Stimulated activated CD8-positive, alpha-beta memory T cell treated with anti-CD3 and anti-CD28 coated beads, Interleukin-7, amount 100 ng/mL, for 24 hours (primary cell): ENCODE measurements around the gene MSH3.

Experiments
- DNase-seq: peaks from one replicate; pipeline ENCODE4 v3.0.0-alpha.2; 2020; ENCODE audit warnings: low read depth

Gene MSH3

DNA sequence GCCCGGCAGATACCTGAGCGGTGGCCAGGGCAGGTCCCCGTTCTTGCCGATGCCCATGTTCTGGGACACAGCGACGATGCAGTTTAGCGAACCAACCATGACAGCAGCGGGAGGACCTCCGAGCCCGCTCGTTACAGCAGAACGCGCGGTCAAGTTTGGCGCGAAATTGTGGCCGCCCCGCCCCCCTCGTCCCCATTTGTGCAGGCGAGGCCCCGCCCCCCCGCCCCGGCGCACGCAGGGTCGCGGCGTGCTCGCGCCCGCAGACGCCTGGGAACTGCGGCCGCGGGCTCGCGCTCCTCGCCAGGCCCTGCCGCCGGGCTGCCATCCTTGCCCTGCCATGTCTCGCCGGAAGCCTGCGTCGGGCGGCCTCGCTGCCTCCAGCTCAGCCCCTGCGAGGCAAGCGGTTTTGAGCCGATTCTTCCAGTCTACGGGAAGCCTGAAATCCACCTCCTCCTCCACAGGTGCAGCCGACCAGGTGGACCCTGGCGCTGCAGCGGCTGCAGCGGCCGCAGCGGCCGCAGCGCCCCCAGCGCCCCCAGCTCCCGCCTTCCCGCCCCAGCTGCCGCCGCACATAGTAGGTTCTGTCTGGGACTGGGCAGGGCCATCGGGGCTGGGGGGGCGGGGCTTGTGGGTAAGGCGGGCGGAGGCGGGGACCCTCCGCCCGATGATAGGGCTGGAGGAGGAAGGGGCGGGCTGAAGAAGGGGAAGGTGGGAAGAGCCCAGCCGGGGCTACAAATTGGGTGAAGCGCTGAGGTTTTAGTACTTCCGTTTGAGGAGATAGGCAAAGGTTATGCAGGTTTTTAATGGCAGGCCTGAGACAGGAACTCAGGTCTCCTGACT lies at the start of gene MSH3, which contains the start of gene DHFR:
MSH3 (plus strand) TSS at position 262 of the 840 bp plus-strand sequence; CDS start at position 338, 76 bp downstream.
DHFR (minus strand) TSS at position 593 of the 840 bp plus-strand sequence; CDS start at position 99, 494 bp downstream.
- peak; percentile 87 for DNase-seq

DNA sequence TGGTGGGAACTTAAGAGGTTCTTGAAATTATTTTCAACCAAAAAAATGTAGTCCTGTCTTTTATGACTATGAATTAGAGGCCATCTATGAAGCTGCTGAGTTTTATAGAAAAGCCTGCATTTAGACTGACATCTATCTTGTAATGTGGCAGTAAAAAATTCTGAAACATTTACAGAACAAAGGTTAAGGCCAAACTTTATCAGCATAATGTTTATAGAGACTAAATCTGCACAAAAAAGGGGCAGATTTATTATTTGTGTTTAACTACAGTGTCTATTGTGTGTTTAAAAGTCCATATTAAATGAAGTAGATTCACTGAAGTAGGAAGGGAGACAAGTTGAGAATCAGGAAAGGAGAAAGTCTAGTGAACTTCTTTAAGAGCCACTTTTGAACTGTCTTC lies 47.1 kb upstream of the MSH3 start:
- DNase-seq = no peak

DNA sequence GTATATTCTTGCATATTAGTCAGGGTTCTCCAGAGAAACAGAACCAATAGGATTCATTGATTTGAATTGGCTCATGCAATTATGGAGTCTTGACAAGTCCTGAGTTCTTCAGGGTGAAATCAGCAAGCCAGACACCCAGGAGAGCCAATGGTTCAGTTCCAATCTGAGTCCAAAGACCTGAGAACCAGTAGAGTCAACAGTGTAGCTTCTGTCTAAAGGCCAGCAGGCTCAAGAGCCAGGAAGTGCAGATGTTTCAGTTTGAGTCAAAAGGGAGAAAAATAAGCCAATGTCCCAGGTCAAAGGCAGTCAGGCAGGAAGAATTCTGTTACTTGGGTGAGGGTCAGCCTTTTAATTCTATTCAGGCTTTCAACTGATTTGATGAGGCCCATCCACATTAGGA lies 46.6 kb upstream of the MSH3 start:
- no peak for DNase-seq

DNA sequence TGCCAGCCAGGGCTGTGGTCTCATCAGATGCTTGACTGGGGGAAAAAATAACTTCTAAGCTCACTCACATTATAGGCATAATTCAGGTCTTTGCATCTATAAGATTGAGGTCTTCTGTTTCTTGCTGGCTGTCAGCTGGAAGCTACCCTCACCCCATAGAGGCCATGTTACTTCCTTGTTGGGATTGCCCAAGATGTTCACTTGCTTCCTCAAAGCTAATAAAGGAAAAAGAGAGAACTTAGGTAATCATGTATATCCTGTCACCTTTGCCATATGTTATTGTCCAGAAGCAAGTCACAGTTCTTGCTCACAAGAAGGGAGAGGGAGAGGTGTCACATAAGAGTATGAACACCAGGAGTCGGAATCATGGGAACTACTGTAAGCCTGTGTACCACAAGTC lies 45.7 kb upstream of the MSH3 start:
- no peak for DNase-seq

DNA sequence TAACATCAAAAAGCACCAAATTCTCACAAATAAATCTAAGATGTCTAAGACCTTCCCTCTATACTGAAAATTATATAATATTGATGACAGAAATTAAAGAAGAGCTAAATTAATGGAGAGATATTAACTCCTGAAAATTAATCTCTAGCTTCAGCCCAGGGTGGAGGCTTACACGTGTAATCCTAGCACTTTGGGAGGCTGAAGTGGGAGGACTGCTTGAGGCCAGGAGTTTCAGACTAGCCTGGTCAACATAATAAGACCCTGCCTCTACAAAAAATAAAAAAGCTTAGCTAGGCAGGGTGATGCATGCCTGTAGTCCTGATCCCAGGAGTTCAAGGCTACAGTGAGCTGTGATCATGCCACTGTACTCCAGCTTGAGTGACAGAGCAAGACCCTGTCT lies 44.8 kb upstream of the MSH3 start:
- DNase-seq = no peak

DNA sequence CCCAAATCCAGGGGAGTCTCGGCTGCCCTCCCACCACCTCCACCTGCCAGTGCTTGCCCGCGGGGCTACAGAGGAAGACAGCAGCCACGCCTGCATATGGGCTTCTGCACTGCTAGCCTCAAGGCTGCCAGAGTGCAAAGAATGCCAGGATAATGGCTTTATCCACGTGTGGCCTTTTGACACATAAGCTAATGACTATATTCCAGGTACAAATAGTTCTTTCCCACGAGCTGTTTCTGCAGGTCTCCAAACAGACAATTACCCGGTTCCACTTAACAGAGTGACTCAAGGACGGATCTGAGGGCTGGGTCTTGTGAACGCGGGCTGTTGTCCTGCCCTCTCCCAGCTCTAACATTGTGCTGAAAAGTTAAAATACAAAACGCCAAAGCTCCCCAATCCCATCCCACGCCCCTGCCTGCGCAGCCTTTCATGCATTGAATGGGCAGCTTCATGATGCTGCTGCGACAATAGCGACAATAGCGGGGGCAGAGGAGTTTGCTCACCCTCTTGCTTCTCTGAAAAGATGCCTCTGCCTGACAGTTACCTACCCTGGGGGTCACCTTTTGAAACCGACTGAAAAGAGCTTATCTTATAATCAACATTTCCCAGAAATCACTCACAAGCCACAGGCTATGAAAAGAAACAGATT lies 39.1 kb upstream of the MSH3 start:
- DNase-seq = no peak

DNA sequence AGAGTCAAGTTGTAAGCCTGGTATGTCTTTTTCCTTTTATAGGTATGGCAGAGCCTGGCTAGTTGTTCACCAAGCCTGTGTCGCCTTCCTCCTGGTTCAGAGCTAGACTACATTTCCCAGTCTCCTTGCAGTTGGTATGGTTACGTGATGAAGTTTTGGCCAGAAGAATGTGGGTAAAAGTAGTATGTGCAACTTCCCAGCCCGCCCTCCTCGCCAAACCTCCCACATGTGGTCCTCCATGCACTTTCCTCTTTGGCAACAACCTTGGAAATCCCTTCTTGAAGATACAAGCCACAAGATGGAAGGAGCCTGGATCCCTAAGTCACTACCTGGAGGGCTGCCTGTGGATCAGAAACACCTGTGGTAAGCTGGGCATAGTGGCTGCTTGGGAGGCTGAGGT lies 36.0 kb upstream of the MSH3 start:
- DNase-seq = no peak

DNA sequence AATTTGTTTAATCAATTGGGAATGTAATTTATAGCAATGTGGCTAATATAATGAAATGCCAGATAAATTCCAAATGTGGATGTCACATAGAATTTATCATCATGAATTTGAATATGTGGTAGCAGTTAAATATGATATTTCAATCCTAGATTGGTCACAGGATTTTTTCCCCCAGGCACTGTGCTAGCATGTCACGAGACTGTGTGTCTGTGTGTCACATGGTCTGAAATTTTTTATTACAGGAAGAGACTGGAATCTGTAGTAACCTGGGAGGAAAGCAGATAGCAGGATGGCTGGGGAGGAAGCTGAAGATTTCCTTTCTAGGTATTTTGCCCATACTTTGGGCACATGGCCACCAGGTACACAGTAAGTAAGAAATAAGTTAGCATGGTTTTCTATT lies 35.4 kb upstream of the MSH3 start:
- DNase-seq = no peak

DNA sequence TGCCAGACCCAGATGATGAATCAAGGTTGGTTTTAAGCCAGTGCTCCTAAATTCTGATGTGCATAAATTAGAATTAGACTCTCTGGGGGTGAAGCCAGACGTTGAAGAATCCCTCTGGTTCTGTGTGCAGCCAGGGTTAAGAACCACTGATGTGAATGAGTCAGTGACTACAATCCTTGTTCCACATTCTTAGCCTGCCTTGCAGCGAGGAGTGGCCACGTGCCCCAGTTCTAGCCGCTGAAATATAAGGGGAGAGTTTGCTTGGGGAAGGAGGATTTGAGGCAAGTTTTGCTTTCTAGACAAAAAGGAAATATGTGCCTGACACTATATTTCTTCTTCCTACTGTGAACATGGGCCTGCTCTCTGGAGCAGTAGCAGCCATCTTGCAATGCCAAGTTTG lies 34.2 kb upstream of the MSH3 start:
- DNase-seq = no peak

DNA sequence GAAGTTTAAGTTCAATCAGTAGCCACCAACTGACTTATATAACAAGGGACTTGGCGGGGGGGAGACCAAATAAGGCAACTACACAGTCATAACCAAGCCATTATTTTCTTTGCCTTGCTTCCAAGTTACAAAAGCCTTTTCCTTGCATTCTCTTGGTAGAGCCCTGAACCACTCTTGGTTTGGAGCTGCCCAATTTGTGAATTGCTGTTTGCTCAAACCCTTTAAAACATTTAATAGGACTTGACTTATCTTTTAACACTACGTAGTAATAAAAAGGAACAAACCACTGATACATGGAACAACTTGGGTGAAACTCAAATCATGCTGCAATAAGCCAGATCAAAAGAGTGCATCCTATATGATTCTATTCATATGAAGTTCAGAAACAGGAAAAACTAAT lies 31.7 kb upstream of the MSH3 start:
- DNase-seq = no peak

DNA sequence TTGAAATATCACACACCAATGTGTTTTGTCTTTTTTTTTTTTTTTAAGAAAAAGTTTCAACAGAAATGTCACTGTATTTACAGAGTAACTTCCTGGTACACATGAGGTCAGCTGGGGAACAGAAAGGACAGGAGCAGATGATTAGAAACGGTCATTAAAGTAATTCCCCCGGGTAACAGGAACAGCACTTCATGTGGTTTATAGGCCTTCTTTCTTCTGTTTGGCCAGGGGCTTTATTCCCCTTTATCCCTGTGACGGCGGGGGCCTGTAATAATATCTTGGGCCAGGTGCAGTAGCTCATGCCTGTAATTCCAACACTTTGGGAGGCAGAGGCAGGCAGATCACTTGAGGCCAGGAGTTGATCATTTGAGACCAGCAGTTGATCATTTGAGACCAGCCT lies 30.5 kb upstream of the MSH3 start:
- no peak for DNase-seq

DNA sequence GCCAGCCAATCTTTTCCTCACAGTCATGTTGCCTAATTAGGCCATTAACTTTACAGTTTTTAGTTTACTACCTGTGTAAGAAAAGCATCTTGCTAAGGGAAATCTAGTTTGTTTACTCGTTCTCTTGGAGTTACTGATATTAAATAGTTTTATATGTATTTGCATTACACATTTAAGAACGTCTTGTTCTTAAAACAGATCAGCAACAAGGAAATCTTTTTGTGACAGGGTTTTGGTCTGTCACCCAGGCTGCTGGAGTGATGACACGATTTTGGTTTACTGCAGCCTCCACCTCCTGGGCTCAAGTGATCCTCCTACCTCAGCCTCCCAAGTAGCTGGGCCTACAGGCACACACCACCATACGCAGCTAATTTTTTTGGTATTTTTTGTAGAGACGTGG lies 29.2 kb upstream of the MSH3 start:
- no peak for DNase-seq

DNA sequence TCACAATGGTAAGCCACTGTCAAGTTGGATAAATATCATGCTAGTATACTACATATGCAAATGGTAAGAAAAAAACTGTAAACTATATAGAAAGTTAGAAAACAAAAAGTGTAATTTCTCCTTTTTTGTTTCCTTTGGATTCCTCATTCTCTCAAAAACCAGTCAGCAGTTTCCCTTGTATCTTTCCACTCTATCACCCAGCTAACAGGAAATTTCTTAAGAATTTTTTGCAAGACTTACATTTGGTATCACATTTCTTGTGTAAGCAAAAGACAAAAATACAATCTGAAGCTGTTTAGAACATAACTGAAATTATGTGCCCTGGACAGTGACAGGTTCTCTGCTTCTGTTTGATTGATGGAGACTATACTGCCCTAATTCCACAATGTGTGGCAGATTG lies 25.2 kb upstream of the MSH3 start:
- DNase-seq = no peak

DNA sequence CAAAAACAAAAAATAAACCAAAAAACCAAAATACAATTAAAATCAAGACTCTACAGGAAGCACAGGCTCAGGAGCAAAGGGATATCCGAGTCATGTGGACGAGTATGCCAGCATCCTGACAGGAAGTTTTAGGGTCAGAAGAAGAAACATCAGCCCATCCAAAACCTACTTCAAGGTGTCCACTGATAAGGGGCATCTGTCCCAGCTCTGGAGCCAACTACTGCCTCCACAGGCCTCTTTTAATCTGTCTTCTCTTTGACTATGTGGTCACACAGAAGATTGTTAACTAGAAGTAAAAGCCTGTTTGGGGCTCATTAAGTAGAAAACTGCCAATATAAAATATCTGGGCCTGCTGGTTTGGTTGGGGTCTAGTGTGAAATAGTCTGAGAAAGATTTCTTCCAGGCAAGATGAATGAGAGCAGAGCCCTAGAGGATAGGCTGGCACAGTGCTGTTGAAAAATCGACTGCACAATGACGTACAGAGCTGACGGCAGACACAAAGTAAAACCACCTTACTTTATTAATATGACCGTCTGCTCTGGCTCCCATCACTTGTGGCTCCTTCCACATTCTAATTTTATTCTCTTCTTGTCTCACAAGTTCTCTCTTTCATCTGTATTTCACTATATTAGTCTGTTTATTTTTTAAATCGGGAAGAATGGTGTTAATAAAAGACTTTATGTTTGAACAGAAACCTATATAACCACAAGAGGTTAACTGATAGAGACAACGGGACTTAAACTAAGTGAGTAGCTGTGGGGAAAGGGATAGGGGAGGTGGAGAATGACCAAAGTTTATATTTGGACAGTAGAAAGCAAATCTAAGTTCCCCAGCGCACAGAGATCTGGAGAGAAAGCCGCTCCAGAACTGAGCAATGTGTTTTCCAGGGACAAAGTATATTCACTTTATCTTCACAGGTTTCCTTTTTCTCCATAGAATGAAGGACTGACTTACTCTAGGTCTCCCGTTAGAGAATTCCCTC lies 22.9 kb upstream of the MSH3 start:
- no peak for DNase-seq

DNA sequence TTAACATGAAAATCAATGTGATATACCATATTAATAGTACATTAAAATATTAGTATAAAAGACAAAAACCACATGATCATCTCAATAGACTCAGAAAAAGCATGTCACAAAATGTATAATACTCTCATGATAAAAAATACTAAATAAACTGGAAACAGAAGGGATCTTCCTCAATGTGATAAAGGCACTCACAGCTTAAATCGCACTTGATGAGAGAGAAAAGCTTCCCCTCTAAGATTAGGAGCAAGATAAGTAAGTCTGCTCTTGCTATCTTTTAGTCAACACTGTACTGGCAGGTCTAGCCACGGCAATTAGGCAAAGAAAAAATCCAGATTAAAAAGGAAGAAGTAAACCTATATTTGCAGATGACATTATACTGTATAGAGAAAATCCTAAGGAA lies 21.8 kb upstream of the MSH3 start:
- DNase-seq = no peak

DNA sequence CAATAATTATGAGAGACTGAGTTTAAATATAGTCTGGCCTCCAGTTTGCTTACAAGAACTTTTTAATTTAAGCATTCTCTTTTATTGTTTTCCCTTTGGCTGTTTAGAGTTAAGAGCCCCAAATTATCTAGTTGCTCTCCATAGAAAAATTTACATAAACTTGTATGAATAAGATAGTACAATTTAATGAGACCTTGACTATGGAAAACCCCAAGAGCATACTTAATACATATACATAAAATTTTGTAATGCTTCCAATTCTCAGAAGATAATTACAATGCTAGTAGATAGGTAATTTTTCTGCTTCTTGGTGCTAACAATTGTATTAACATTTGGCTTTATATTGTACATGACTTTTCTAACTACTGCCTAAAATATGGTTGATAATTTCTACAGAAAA lies 20.3 kb upstream of the MSH3 start:
- no peak for DNase-seq

DNA sequence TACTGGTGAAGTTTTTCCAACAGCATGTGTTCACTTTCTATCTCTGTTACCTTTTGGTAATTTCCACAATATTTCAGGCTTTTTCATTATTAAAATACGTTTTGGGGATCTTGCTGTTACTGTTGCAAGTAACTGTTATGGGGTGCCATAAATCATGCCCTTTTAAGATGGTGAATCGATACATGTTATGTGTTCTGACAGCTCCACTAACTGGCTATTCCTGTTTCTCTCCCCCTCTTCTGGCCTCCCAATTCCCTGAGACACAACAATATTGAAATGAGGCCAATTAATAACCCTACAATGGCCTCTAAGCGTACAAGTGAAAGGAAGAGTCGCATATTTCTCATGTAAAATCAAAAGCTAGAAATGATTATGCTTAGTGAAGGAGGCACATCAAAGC lies 13.1 kb upstream of the MSH3 start:
- no peak for DNase-seq

DNA sequence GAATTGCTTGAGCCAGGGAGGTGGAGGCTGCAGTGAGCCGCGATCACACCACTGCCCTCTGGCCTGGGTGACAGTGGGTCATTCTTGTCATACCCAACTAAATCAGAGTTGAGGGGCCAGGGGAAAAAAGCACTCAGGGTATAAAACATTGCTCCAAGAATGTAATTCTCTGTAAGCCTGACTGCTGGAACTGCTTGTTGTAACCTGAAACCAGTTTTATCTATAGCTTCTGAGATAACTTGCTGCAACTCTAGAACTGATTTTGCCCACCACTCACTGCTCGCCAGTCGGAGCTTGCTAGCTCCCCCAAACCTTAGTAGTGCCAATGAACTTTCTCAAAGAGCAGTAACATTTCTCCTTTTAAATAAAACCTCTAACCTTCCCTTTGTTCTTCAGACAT lies 9.6 kb upstream of the MSH3 start:
- DNase-seq = no peak

DNA sequence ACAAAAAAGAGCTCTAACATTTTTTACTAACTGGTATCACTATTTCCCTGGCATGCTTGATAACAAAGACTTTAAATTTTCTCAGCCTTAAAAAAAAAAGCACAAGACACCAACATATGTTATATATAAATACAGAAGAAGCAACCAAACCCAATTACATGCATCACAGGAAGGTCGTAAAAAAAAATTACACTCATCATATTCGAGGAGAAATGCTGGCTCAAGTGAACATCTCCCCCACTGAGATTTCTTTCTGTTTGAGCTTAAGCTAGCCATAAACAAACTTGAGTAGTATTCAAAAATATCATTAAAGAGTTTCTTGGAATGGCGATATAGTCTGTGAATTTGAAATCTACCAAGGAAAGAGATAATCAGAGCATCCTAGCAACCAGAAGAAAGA lies 7.5 kb upstream of the MSH3 start:
- no peak for DNase-seq

DNA sequence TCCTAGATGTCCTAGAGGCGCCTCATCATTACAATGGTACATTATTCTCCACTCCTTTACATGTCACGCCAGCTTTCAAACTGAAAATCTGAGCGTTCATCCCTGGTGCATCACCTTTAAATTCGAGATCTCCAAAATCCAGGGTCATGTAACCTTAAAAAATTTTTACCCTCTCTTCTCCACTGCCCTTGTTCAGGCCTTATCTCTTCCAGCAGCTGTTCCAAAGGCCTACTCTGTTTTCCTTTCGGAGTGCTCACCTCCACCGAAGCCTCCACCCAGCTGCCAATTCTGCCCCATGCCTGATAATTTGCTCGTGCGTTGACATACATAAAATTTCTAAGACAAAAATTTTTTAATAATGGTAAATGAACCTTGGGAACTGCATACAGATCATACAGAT lies 950 bp upstream of the MSH3 start:
- no peak for DNase-seq

DNA sequence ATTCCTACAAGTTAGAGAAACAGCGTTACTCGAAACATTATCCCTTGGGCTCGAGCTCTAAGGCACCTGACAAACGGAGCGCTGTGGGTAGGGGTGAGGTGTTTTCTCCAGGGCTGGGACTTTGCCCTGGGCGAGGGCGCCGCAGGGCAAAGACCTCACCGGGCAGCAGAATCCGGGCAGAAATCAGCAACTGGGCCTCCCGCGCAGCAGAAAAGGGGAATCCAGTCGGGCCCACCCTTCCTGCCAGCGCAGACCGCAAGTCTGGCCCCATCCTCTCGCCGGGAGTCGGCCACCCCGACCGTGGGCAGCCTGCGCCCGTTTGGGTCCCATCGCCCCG lies 430 bp upstream of the MSH3 start:
- DNase-seq = peak; percentile 5

DNA sequence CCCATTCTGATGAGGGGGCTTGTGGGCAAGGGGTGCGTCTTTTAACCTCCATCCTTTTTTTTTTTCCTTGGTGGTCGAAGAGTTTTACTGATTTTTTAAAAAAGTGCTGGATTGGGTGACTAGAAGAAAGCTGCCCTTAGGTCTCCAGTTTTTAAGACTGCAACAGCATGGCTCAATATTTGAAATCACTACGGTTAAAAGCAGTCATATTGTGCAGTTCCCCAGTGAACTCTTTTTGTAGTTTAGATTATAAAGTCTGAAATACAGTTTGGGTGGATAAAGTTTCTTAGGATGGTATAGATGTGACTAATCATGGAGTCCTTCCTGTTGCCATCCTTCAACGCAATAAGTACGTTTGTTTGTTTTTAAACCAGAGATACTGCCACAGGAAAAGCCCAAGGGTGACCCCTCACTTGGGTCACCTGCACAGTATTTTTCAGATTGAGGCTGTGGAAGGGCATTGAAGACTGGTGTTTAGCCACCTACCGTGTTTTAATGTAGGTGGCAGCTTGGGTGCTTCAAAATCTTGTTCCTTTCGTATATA lies 851 bp downstream of the MSH3 start:
- no peak for DNase-seq
